Superior temporal gyrus (tissue), 1 donor: ENCODE data around the gene ZNF287.
A peak's percentile ranks its signal among the peaks of the same experiment; 100 is the strongest.
"Not testable (repeated sequence)": the region's sequence is repeated elsewhere in the genome, so short reads cannot be mapped to it uniquely, and the experiment has no call there.

Experiments
- DNase-seq: peaks from one replicate; pipeline ENCODE4 v3.0.0-alpha.2; 2016; ENCODE audit errors: extremely low spot score

The ZNF287 gene

DNA sequence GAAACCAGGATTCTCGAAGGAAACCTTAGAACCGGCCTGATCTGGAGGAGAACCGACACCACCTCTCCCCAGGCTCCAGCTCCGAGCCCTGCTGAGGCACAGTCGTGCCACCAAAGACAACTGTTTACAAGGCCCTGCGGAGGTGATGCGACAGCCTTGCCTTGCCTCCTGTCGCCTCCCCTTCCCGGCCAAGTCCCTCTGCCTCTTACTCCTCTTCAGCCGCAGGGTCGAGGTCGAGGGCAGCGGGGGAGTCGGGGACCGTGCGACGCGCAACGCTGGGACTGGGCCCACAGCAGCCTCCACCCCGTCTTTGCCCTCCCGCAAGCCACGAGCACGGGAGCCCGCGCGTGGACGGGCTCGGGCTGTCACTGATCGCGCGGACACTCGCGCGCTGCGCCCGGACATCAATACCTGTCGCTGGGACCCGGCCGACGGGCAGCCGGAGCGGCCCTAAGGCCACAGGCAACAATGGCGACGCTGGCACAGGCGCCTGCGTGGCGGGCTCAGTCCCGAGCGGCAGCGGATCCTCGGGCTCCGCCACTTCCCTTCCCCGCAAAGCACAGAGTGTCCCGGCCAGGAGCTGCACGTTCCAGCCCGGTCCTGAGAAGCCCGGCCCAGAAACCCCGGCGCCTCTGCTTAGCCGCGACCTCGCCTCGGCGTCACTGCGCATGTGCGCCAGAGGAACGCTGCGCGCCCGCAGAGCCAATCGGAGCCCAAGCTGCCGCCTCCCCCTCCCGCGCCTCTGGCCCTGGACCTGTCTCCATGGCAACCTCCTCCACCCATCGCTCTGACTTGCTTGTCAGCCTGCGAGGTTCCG lies at the start of gene ZNF287:
TSS of gene ZNF287 (minus strand) at position 664 of the 817 bp plus-strand sequence. CDS start 1,473 bp downstream, outside the sequence.
- DNase-seq, result peak; percentile 97

DNA sequence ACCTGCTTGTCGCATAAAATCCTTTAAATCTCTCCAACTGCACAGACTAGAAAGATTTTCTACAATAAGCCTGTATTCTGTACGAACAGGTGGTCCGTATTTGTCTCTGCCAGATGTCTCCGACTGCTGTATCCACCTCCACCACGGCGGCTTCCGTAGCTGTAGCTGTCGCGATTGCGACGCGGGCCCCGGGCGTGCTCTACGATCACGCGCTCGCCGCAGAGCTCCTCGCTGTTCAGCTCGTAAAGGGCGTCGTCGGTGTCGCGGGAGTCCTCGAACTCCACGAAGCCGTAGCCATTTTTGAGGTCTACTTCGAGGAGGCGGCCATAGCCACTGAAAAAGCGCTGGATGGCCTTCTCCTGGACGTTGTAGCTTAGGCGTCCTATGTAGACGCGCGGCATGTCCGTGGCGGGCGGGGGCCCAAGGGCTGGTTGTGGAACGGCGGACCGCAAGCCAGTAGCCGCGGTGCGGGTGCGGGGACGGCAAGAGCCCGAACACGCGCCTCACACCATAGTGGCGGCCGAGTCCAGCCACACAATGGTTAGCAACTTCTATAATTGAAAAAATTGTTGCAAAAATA lies 48.6 kb upstream of the ZNF287 start:
- DNase-seq, result no peak

DNA sequence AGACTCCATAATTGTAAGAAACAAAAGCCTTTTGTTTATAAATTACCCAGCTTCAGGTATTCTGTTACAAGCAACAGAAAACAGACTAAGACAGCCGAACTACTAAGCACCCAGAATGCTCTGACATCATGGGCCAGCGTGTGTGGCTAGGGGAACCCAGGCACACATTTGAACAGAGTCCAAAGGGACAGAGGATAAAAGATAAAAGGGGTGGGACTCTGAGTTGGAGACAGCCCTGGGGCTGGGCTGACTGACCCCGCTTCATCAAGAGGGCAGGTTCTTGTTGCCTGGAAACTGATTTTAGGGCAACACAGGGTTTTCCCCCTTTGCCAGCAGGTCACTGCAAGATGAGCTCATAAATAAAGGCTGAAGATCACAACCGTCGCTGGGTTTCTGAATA lies 30.5 kb upstream of the ZNF287 start:
- DNase-seq, result no peak

DNA sequence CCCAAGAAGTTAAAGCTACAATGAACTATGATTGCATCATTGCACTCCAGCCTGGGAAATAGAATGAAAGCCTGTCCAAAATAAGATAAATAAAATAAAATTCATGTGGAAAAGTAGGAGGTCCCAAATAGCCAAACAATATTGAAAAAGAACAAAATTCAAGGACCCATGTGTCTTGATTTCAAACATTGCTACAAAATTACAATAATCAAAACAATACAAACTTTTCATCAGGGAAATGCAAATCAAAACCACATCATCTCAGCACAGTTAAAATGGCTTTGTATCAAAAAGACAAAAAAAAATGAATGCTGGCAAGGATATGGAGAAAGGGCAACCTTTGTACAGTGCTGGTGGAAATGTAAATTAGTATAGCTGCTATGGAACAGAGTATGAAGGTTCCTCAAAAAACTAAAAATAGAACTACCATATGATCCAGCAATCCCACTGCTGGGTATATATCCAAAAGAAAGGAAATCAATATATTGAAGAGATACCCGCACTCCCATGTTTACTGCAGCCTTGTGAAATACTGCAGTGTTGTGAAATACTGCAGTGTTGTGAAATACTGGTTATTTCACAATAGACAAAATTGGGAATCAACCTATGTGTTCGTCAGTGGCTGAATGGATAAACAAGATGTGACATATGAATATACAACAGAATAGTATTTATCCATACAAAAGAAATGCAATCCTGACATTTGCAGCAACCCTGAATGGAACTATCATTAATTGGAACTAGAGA lies 24.5 kb upstream of the ZNF287 start:
- no peak for DNase-seq

DNA sequence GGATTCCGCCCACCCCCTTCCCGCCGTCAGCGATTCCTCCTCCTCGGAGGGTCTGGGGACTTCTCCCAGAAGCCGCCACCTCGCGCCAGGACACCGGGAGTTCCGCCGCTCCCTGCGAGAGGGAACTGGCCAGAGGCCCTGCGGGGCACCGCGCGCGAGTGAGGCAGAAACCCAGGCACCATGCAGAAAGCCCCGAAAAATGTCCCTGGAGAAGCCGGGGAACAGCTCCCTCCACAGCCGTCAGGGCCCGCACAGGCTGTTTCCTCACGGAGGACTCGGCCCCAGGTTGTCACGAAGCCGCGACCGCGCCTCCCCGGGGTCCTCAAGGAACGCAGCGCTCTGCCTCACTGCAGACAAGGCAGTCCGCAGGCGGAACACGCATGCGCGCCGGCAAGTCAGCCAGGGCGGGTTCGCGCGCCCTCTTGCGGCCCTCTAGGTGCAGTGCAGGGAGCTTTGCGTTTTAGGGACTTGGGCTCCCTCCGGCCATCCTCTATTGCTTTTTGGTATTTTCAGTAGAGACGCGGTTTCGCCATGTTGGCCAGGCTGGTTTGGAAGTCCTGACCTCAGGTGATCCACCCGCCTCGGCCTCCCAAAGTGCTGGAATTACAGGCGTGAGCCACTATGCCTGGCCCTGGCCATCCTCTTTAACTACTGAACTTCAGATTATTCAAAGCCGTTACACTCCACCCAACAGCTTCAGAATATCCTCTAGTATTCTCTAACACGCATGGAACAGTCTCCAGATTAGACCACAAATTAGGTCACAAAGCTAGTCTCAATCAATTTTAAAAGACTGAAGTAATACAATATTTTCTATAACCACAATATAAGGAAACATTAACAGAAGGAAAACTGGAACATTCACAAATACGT lies 20.3 kb upstream of the ZNF287 start:
- DNase-seq, result peak; percentile 96

DNA sequence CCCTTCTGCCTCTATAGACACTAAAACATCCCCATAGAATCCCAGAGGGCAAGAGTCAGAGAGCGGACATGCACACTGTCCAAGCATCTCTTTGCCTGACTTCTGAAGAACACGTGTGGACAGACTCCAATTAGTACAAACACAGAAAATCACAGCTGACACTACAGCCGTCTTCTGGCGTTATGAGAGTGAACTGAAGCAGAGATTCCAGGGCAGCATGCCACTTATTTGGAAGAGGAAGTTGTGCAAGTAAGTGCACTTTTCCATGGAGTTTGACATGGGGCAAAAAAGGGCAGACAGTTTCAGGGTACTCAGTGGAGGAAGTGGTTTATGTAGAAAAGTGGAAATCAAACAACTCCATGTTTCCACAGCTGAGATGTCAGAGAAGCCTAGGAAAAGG lies 16.8 kb upstream of the ZNF287 start:
- DNase-seq, result no peak

DNA sequence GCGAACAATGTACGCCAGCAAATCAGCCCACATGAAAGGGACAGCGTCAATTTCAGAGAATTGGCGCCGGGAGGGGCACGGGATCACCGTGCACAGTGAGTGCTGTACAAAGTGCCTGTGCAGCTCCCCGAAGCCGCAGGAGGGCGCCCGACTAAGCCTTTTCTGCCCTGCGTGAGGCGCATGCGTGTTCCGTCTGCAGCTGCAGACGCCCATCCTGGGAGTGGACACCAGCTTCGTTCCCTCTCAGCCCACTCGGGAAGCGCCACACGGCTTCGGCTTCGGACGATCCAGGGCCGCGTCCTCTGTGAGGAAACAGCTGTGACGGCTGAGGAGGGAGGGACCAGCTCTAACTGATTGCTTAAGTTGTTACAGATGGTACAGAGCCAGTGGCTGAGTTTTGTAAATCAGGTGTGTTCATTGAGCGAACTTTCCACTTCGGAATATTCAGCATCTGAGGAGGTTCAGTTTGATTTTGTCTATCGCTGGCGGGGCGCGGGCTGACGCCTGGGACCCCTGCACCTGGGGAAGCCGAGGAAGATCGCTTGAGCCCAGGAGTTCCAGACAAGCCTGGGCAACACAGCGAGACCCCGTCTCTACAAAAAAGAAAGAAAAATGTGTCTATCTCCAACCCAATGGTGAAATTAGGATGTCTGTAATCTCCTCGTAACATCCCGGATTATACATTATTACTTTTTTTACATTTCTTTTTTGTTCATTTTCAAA lies 15.4 kb upstream of the ZNF287 start:
- peak; percentile 98 for DNase-seq

DNA sequence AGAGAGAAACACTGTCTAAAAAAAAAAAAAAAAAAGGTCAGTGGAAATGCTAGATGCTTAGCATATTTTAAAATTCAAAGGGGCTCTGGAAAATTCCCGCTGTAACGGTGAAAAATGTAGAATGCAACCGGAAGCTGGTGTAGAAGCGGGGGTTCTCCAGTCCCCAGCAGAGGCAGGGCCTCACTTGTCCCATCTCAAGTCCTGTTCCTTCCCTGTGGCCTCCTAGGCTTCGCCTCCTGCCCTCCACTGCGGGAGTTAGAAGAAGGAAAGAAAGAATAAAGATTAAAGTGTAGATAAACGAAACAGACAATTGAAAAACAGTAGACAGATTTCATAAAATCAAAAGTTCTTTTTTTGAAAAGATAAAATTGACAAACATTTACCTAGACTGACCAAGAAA lies 14.8 kb upstream of the ZNF287 start:
- DNase-seq, result no peak

DNA sequence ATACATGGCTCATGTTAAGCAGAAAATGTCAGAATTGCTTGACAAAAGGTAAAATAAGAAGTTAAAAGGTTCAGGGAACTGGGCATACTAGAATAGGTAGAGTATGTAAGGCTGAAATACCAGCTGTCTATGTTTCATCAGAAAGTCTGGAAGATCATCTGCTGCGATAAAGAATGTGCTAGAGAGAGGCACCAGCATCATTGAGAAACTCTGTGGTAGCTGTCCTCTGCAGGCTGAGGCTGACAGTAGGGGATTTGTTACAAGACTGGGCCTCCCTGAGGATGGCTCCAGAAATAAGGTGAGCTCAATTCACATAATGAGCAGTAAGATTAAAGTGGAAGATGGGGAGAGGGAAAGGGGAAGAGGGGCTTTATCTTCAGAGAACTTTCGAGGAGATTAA lies 4.5 kb upstream of the ZNF287 start:
- DNase-seq, result no peak

DNA sequence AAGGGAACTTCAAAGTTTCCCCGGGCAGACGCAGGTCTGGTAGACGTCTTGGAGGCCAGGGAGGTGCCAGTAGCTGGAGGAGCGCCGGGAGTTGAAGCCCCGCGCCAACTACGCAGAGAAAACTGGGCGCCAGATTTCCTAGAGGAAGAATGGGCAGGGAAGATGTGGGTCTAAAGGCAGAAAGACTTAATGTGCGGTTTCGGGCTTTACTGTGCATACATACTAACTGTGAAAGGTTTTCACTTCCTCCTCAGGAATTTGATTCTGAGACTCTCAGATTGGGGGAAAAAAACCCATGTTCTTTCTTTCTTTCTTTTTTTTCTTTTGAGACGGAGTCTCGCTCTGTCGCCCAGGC lies 331 bp upstream of the ZNF287 start:
- DNase-seq, result no peak

DNA sequence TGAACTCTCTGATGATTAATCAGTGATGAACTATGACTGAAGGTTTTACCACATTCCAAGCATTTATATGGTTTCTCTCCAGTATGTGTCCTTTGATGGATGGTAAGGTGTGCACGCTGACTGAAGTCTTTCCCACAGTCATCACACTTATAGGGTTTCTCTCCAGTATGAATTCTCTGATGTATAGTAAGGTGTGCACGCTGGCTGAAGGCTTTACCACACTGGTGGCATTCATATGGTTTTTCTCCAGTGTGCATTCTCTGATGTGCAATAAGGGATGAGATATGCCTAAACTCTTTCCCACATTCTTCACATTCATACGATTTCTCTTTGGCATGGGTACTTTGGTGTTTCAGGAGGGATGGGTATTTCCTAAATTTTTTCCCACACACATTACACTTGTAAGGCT lies 16.4 kb downstream of the ZNF287 start:
- DNase-seq, result no peak

DNA sequence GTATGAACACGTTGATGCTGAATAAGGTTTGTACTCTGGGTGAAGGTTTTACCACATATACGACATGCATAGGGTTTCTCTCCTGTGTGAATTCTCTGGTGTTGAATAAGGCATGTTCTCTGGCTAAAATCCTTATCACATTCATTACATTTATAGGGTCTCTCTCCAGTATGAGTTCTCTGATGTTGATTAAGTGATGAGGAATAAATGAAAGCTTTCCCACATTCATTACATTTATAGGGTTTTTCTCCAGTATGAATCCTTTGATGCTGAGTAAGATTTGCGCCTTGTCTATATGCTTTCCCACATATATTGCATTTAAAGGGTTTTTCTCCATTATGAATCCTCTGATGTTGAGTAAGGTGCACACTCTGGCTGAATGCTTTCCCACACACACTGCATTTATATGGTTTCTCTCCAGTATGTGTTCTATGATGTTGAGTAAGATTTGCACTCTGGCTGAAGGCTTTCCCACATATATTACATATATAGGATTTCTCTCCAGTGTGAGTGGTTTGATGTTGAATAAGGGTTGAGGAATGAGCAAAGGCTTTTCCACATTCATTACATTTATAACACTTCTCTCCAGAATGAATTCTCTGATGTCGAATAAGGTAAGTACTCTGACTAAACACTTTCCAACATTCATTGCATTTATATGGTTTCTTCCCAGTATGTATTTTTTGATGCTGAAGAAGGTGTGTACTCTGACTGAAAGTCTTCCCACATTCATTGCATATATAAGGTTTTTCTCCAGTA lies 16.9 kb downstream of the ZNF287 start:
- no peak for DNase-seq

DNA sequence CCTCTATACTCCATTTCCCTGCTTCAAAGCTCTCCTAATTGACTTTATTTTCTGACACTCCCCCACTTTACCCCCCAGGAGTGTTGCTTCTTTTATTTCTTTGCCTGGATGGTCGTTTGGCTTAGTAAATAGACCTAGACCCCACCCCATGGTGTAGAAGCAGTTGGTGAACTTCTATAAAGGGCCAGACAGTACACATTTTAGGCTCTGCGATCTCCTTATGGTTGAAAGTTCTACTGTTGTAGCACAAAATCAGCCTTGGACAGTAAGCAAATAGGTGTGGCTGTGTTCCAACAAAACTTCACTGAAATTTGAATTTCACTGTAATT lies 31.9 kb downstream of the ZNF287 start:
- DNase-seq, result no peak

DNA sequence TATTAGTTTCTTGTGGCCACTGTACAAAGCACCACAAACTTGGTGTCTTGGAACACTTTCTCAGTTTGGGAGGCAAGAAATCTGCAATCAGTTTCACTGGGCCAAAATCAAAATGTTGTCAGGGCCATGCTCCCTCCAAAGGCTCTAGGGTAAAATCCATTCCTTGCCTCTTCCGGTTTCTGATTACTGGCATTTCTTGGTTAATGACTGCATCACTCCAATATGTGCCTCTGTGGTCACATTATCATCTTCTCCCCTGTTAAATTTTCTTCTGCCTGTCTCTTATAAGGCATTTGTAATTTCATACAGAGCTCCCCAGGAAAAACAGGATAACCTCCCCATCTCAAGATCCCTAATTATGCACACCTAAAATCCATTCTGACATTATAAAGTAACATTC lies 34.8 kb downstream of the ZNF287 start:
- no peak for DNase-seq

DNA sequence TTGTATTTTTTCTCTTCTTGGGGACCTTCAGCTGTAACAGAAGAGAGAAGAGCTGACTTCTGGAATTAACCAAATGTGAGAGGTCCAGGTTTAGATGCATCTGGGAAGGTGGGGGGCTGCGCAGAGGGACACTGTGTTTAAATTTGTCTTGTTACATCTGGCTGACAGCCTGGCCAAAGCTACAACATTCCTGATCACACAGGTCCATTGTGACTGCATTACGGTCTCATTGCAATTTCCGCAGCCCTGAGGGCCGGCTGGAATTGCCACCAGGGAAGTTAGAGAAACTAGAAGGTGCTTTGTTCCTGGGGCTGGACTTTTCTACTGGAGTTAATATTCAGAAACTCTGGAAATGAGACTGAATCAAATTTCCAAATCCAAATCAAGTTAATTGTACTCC lies 39.1 kb downstream of the ZNF287 start:
- no peak for DNase-seq

DNA sequence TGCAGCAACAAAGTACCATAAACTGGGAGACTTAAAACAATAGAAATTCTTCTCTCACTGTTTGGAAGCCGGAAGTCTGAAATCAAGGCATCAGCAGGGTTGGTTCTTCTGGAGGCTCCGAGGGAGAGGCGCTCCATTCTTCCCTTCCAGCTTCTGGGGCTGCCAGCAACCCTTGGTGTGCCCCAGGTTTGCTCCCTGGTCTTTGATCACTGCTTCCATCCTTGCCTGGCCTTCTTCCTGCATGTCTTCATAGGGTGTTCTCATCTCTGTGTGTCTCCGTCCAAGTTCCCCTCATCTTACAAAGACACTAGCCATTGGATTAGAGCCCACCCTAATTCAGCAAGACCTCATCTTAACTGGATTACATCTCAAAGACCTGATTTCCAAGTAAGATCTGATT lies 41.7 kb downstream of the ZNF287 start:
- no peak for DNase-seq

DNA sequence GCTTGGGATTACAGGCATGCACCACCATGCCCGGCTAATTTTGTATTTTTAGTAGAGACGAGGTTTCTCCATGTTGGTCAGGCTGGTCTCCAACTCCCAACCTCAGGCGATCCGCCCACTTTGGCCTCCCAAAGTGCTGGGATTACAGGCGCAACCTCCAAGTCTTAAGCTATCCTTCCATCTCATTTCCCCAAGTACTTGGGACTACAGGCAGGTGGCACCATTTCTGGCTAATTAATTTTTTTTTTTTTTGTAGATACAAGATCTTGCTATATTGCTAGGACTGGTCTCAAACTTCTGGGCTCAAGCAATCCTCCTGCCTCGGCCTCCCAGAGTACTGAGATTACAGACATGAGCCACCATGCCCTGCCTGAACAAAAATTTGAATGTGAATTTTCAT lies 43.4 kb downstream of the ZNF287 start:
- not testable (repeated sequence) for DNase-seq

DNA sequence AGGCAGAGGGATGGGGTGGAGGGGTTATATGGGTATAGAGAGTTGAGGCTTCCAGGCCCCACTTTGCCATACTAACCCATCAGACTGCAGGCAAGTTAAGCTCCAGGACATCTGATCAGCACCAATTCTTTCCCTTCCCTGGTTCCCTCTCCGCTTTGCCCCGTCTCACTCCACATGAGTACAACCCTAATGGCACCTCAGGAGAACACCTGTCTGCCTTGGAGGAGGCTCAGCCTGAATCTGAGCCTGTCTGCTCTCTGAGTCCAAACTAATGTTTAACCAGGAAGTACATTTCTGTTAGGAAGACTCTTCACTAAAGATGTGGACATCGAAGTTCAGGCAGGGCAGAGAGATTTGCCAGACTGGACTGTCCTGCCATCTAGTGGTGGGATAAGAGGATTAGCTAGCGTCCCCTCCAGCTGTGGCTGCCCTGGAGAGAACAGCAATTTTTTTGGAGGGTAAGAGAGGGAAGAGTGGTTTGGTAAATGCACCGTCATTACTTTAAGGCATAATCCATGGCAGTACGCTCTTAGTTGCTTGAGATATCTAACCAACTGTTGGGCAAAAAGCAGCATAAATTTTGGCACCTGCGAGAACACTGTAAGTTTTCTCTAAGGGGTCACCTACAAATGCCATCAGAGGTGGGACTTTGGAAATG lies 47.8 kb downstream of the ZNF287 start:
- DNase-seq, result peak; percentile 93

DNA sequence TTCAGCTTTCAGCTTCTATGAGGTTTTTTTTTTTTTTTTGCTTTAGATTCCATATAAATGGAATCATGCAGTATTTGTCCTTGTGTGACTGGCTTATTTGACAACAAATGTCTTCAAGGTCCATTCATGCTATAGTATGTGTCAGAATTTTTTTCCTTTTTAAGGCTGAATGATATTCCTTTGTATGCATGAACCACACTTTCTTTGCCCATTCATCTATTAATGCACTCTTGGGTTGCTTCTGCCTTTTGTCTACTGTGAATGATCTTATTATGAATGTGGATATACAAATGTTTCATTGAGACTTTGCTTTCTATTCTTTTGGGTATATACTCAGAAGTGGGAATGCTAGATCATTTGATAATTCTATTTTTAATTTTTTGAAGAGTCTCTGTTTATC lies 50.0 kb downstream of the ZNF287 start:
- DNase-seq, result no peak

DNA sequence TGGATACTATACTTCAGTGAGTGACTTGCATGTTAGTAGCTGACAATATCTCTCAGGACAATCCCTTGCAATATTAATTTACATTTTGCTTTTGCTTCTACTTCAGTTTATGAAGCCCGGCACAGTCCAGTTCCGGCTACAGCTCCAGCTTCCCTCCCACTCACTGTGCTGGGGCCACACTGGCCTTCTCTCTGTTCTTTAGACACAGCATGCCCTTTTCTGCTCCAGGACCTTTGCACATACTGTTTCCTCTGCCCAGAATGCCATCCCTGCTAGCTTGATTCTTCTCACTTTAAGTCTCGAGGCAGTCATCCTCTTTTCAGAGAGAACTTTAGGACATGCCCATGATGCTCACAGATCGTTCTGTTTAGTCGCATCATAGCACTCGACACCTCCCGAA lies 51.5 kb downstream of the ZNF287 start:
- DNase-seq, result no peak
